ENCODE measurements around the gene FOXL2.

Gene FOXL2

DNA sequence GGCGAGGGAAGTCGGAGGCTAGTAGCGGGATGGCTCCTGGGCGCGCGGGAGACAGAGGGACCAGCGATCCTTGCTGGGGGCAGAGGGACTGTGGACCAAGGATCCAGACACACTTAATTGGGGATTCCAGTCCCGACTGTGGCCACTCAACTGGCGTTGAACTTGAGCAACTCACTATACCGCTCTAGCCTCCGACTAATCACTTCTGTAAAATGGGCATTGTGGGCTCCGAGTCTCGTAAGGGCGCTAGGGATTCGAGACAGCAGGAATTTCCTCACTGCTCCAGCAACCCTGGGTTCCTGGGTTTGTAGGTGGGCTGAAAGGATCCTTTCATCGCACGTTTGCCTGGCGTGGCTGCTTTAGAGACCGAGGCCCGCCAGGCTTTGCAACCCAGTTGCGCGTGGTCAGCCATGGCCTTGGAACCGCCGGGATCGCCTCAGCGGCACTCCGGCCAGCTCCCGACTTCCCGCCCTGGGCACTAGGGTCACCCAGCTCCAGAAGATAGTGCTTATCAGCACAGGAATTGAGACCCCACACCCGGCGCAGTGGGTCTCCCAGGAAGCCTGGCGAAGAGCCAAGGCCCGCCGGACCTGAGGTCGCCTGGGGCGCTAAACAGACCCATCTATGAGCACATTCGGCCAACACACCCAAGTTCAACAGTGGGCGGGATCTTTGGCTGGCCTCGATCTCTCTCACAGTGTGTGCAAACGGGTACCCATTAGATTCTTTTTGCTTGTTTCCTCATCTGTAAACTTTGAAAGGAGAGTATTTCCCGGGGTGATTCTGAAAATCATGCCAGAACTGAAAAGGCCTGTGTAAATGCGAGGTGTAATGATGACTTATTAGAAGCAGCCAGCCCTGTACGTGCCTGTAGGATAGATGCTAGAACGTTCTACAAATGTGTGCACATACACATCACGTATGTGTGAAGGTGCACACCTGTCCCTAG, 9.9 kb downstream of the FOXL2 start:
- no peak overlapping the region for H3K4me3 ChIP-seq (ENCODE audit: low read depth, low read length)
- no peak for DNase-seq (ENCODE audit: low read depth)

DNA sequence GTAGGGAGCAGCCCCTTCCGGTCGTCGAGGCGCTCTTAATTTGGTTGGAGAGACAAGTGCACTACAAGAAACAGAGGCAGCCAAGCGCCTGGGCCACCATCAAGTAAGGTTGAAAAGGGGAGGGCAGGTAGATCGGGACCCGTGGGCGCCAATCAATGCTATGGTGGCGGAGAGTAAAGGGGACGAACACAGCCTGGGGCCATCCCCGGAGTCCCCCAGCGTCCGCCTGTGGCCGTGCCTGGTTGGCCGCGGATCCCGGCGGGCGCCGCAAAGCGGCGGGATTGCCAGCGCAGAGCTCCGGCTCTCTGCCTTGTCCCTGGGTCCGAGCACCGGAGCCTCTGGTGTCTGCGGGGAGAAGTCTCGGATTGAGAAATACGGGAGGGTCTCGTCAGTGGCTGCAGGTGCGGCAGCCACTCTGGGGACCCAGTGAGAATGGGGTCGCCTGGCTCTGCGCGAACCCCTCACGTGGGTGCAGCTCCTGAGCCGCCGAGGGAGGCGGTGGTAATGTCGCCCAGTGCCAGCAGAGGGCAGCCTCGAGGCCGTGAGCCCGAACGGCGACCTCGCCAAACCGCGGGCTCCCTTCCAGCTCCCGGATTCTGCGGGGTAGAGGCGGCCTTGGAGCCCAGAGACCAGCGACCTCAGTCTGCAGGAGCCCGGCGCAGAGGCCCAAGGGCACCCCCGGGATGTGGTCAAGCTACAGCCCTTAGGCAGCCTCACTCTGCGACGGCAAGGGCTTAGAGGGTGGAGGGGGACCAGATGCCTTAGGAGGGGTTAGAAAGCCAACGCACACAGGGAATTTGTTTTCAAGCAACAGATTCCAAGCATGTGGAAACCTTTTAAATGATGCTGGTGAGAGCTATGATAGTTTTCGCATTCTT, 10.8 kb downstream of the FOXL2 start:
- DNase-seq (ENCODE audit: low read depth) = peak; percentile 55
- H3K4me3 ChIP-seq (ENCODE audit: low read depth, low read length) = peak overlapping the region; percentile 46
- TF ChIP-seq, protein P1, sequence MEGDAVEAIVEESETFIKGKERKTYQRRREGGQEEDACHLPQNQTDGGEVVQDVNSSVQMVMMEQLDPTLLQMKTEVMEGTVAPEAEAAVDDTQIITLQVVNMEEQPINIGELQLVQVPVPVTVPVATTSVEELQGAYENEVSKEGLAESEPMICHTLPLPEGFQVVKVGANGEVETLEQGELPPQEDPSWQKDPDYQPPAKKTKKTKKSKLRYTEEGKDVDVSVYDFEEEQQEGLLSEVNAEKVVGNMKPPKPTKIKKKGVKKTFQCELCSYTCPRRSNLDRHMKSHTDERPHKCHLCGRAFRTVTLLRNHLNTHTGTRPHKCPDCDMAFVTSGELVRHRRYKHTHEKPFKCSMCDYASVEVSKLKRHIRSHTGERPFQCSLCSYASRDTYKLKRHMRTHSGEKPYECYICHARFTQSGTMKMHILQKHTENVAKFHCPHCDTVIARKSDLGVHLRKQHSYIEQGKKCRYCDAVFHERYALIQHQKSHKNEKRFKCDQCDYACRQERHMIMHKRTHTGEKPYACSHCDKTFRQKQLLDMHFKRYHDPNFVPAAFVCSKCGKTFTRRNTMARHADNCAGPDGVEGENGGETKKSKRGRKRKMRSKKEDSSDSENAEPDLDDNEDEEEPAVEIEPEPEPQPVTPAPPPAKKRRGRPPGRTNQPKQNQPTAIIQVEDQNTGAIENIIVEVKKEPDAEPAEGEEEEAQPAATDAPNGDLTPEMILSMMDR (conservative IDR thresholded peaks at IDR 0.05; ENCODE audit: low read depth, low read length) = peak; percentile 84

More for the DNA sequence above, 9.9 kb downstream of the FOXL2 start:
- TF ChIP-seq, protein P1 (conservative IDR thresholded peaks at IDR 0.05; ENCODE audit: low read depth, low read length) = no peak

DNA sequence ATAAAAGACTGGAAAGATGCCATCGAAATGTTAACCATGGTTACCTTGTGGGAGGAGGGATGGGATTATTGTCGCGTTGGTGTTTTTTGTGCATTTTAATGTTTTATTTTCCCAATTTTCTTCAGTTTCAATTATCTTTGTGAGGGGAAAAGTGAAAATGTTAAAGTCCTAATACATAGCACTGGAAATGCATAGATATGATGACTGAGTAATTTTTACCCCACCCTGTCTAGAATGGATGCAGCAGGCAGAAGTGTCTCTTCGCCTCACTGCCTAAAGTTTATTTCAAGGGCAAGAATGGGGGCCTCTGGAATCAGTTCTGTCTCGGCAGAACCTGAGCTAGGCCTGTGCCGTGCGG, 11.5 kb downstream of the FOXL2 start:
- peak overlapping the region; percentile 46 for H3K4me3 ChIP-seq (ENCODE audit: low read depth, low read length)
- TF ChIP-seq, protein P1 (conservative IDR thresholded peaks at IDR 0.05; ENCODE audit: low read depth, low read length) = no peak

DNA sequence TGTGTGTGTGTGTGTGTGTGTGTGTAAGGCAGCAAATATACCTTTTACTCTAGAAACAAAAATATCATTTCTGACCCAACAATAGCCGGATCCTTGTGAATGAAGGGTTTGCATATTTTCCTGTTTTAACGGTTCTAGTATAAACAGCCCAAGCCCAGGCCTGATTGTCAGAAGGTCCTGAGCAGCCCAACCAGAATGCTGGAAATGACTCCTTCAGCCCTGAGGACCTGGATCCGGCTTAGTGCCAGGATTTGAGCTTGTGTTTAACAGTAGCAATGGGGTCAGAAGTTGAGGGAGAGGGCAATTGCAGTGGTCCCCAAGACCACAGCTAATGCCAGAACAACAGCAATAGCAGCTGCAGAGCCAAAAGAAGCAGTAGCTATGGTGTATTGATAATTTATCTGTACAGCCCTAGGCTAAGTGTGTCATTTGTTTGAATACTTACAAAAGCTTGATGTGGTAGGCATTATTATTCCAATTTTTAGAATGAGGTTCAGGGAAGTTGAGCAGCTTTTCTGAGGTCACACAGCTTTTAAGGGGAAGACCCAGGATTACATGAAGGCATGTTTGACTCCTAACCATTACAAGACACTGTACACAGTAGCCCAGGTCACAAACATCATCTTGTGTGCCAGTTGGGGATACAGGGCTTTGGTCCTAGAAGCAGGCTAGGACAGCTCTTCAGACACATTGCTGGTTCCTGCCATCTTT, 12.8 kb downstream of the FOXL2 start:
- TF ChIP-seq, protein P1 (conservative IDR thresholded peaks at IDR 0.05; ENCODE audit: low read depth, low read length) = no peak
- H3K4me3 ChIP-seq (ENCODE audit: low read depth, low read length) = no peak overlapping the region
- no peak for DNase-seq (ENCODE audit: low read depth)

More for the DNA sequence above, 11.5 kb downstream of the FOXL2 start:
- no peak for DNase-seq (ENCODE audit: low read depth)

DNA sequence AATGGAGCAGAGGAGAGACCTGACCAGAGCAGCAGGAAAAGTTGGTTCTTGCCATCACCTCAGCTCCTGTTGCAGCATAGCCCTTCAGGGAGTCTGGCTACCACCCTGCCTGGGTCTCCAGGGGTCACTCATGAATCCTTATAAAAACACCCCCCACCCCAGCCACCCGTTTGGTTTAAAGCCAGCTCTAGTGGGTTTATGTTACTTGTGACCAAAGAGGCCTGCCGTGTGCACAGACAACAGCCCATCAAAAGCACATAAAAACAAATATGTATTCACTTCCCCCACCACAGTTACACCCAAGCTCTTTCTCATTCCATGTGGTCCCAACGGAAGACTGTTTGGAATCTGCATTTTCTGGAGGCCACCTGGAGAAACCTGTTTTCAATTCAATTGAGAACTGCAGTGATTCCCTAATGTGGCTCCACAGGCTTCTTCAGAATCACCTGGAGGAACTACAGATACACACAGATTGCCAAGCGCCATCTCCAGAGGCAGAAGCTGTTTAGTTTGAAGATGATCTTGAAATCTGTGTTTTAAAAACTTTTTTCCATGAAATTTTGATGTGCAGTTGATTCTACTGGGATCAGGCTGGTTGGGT, 13.8 kb downstream of the FOXL2 start:
- no peak for DNase-seq (ENCODE audit: low read depth)
- TF ChIP-seq, protein P1 (conservative IDR thresholded peaks at IDR 0.05; ENCODE audit: low read depth, low read length) = no peak
- no peak overlapping the region for H3K4me3 ChIP-seq (ENCODE audit: low read depth, low read length)

DNA sequence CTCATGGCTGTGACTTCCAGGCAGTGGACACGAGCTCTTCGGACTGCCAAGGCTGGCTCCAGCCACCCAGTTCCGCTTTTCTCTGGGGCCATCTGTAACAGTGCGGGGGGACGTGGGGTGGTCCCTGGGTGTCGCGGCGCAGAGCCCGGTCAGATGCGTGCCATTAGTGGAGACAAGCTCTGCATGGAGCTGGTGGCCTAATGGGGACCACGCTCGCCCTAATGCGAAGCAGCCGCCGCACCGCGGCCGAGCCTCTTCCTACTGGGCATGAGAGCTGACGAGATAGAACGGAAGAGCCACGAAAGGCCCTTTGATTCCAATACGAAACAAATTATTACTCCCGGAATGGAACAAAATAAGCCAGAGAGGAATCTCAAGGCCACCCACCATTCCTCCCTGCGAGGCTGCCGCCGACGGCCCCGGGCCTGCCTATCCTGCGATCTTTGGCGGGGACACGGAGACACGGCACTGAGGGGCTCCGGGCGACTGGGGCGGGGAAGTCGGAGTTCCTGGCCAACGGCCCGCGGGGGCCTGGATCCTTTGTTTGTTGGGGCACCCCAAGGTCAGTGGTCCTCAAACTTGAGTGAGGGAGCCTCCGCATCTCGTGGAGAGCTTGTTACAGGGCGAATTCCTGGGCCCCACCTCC, 18.1 kb downstream of the FOXL2 start:
- TF ChIP-seq, protein P1 (conservative IDR thresholded peaks at IDR 0.05; ENCODE audit: low read depth, low read length) = no peak
- no peak overlapping the region for H3K4me3 ChIP-seq (ENCODE audit: low read depth, low read length)
- no peak for DNase-seq (ENCODE audit: low read depth)
